Hepatocyte (in vitro differentiated cells): ENCODE results near the gene ZBTB48. TPM values are rescaled to one million over a fixed set of nuclear protein-coding genes. Genes with fewer than 3 reads are reported as not detected.

Experiments
- DNase-seq: peaks from one replicate; pipeline ENCODE4 v3.0.0-alpha.2; 2016; ENCODE audit warnings: low spot score
- H2AFZ ChIP-seq: fragments of 200-600 bp; sonication (generic); 2 replicates; pipeline ENCODE4 v1.6.0; 2016; ENCODE audit warnings: antibody characterized with exemption, mild to moderate bottlenecking
- H3K27ac ChIP-seq: fragments of 200-600 bp; sonication (generic); 2 replicates; pipeline ENCODE4 v1.5.1; 2016; ENCODE audit warnings: mild to moderate bottlenecking
- H3K27me3 ChIP-seq: fragments of 200-600 bp; sonication (generic); 2 replicates; pipeline ENCODE4 v1.6.1; 2016
- H3K36me3 ChIP-seq: fragments of 200-600 bp; sonication (generic); replicated peaks from 2 replicates; pipeline ENCODE4 v1.5.1; 2016; ENCODE audit warnings: low read depth; ENCODE audit not compliant: insufficient read depth
- H3K4me1 ChIP-seq: fragments of 200-600 bp; sonication (generic); 2 replicates; pipeline ENCODE4 v1.5.1; 2016; ENCODE audit warnings: mild to moderate bottlenecking, moderate library complexity; ENCODE audit not compliant: insufficient read depth
- H3K4me2 ChIP-seq: fragments of 200-600 bp; sonication (generic); 2 replicates; pipeline ENCODE4 v1.6.0; 2016
- H3K4me3 ChIP-seq: fragments of 200-600 bp; sonication (generic); 2 replicates; pipeline ENCODE4 v1.5.1; 2016; ENCODE audit warnings: mild to moderate bottlenecking
- H3K79me2 ChIP-seq: fragments of 200-600 bp; sonication (generic); 2 replicates; pipeline ENCODE4 v1.6.0; 2017; ENCODE audit warnings: mild to moderate bottlenecking
- H3K9me2 ChIP-seq: fragments of 200-600 bp; sonication (generic); replicated peaks from 2 replicates; pipeline ENCODE4 v1.6.0; 2017; ENCODE audit warnings: mild to moderate bottlenecking; ENCODE audit not compliant: insufficient read depth
- H3K9me3 ChIP-seq: fragments of 200-600 bp; sonication (generic); 2 replicates; pipeline ENCODE4 v1.5.1; 2016; ENCODE audit warnings: low read depth, mild to moderate bottlenecking
- H4K20me1 ChIP-seq: fragments of 200-600 bp; sonication (generic); 2 replicates; pipeline ENCODE4 v1.6.0; 2016; ENCODE audit warnings: mild to moderate bottlenecking; ENCODE audit not compliant: insufficient read depth, poor library complexity, severe bottlenecking
- CTCF ChIP-seq: fragments of 200-600 bp; sonication (generic); IDR thresholded peaks from 2 replicates; pipeline ENCODE4 v1.5.1; 2016; ENCODE audit warnings: antibody characterized with exemption, mild to moderate bottlenecking; ENCODE audit not compliant: poor library complexity
- EZH2 ChIP-seq: fragments of 200-600 bp; sonication (generic); IDR thresholded peaks from 2 replicates; pipeline ENCODE4 v1.6.1; 2016; ENCODE audit warnings: antibody characterized with exemption, mild to moderate bottlenecking, borderline replicate concordance
- EZH2phosphoT487 ChIP-seq: fragments of 200-600 bp; sonication (generic); IDR thresholded peaks from one replicate; pipeline ENCODE4 v1.6.1; 2018; ENCODE audit warnings: antibody characterized with exemption, mild to moderate bottlenecking, low read depth, moderate library complexity; ENCODE audit not compliant: unreplicated experiment, severe bottlenecking
- WGBS: methylation state at CpG from one replicate; pipeline ENCODE4 v1.1.6; 2016; ENCODE audit warnings: low lambda C conversion rate; ENCODE audit errors: missing lambda C conversion rate; 5-methylcytosine and 5-hydroxymethylcytosine counted together
- polyA plus RNA-seq: library from polyadenylated mRNA; unstranded; fragments of >200 nt; fragmentation: Nextera tagmentation; extraction: Ambion mirVana; gene quantifications from 2 replicates; pipeline ENCODE4 v1.2.1, GENCODE V29; 2016
- total RNA-seq: library from RNA; depleted of rRNA; stranded (reverse); fragments of >200 nt; gene quantifications from 2 replicates; pipeline ENCODE4 v1.2.3, GENCODE V29; 2014

ZBTB48 gene
- total and polyA plus RNA-seq, 2 experiments from 2014 or later, result 22.9 to 24.8 TPM

DNA sequence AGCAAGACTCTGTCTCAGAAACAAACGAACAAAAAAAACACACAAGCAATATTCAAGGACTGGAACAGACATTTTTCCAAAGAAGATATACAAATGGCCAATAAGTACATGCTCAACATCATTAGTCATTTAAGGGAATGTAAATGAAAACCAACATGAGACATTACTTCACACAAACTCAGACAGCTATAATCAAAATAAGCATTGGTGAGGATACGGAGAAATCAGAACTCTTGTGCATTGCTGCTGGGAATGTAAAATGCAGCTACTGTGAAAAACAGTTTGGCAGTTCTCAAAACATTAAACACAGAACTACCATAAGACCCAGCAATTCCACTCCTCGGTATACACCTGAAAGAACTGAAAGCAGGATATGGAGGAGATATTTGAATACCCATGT lies 40.8 kb upstream of the ZBTB48 start:
- no peak for DNase-seq
- Histone ChIP-seq H3K4me1 (no peaks in the 10 kb centered on the region), H3K9me3 (no peaks in the 10 kb centered on the region), H3K27ac (no peak overlapping the region), H3K4me3 (no peak overlapping the region), H3K36me3 (no peaks in the 10 kb centered on the region), H2AFZ (no peak overlapping the region), H4K20me1 (no peaks in the 10 kb centered on the region), H3K79me2 (peaks cover 2% of the 10 kb centered on the region), H3K4me2 (no peak overlapping the region), H3K9me2 (no peaks in the 10 kb centered on the region), H3K27me3 (no peaks in the 10 kb centered on the region)
- 61% methylated on average over 3 of the region's 3 CpGs for WGBS
- TF ChIP-seq EZH2 (no peak), CTCF (no peak), EZH2phosphoT487 (no peak)

DNA sequence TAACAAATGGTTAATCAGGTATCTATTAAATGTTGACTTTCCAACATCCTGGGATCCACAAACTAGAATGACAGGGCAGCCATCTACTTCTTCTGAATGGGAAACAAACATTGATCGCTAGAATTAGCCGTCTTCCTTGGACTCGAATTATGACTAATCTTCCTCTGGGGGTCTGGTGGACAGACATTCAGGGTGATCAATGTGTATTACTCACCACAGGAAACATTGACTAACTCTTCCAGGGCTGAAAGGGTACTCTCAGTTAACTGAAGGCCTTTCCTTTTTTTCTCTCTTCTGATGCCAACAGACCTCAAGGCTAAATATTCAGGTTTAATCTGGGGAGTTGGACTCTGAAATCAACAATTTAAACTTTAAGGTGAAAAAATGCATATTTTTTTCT lies 35.0 kb upstream of the ZBTB48 start:
- Histone ChIP-seq H3K27ac (no peak overlapping the region), H4K20me1 (no peaks in the 10 kb centered on the region), H3K4me2 (no peak overlapping the region), H3K9me2 (no peaks in the 10 kb centered on the region), H3K4me1 (no peaks in the 10 kb centered on the region), H3K9me3 (no peaks in the 10 kb centered on the region), H3K4me3 (no peak overlapping the region), H3K36me3 (no peaks in the 10 kb centered on the region), H3K79me2 (no peaks in the 10 kb centered on the region), H3K27me3 (no peaks in the 10 kb centered on the region), H2AFZ (no peak overlapping the region)
- 89% methylated on average over 3 of the region's 3 CpGs for whole genome bisulfite sequencing
- TF ChIP-seq EZH2phosphoT487 (no peak), EZH2 (no peak), CTCF (no peak)
- DNase-seq, result no peak

- DNase-seq, result no peak
- Histone ChIP-seq H2AFZ (no peak overlapping the region), H3K4me3 (no peak overlapping the region), H3K9me2 (no peaks in the 10 kb centered on the region), H3K4me1 (no peaks in the 10 kb centered on the region), H3K27ac (no peak overlapping the region), H3K36me3 (no peaks in the 10 kb centered on the region), H3K9me3 (no peaks in the 10 kb centered on the region), H3K4me2 (no peak overlapping the region), H3K27me3 (no peaks in the 10 kb centered on the region), H4K20me1 (no peaks in the 10 kb centered on the region), H3K79me2 (no peaks in the 10 kb centered on the region)
- WGBS, result 79% methylated on average over 10 of the region's 10 CpGs
- no peak for TF ChIP-seq EZH2
- no peak for TF ChIP-seq CTCF
- no peak for TF ChIP-seq EZH2phosphoT487
These were observed 34.3 kb upstream of the ZBTB48 start for GRCh38 chr1:6545276-6546112.
